GM10248 (cell line): ENCODE results near the gene MEG3.

Source experiments
- CTCF ChIA-PET: fragments of 300-600 bp; sonication (Branson Sonifier 250); formaldehyde crosslinking; extraction: SDS; loops from one replicate; lab custom pipeline; 2021; ENCODE audit warnings: antibody characterized with exemption; lab: Yijun Ruan, JAX
- POLR2A ChIA-PET: fragments of 350-650 bp; sonication (Branson Sonifier 250); formaldehyde crosslinking; extraction: SDS; loops from one replicate; lab custom pipeline; 2020; ENCODE audit warnings: antibody characterized with exemption; lab: Yijun Ruan, JAX
- DNase-seq: peaks from one replicate; pipeline ENCODE4 v3.0.0; 2012; ENCODE audit errors: extremely low spot score
- CTCF ChIP-seq: IDR thresholded peaks from 2 replicates; pipeline ENCODE4 v1.5.1; 2012; ENCODE audit warnings: mild to moderate bottlenecking, low read depth; ENCODE audit errors: extremely low read depth, missing control alignments, control extremely low read depth

MEG3 gene

GRCh38 chr14:100883789-100884101 lies 57.8 kb downstream of the MEG3 start:
- TF ChIP-seq CTCF, result no peak
- no peak for DNase-seq
- ChIA-PET POLR2A (no interaction called here), CTCF (no interaction called here)

GRCh38 chr14:100884456-100884855 lies 58.5 kb downstream of the MEG3 start:
- ChIA-PET CTCF (no interaction called here), POLR2A (no interaction called here)
- no peak for TF ChIP-seq CTCF
- no peak for DNase-seq

- POLR2A ChIA-PET, result no interaction called here
- CTCF ChIA-PET, result no interaction called here
- no peak for TF ChIP-seq CTCF
- no peak for DNase-seq
Observed at GRCh38 chr14:100885196-100885595, 59.3 kb downstream of the MEG3 start.

GRCh38 chr14:100885617-100886016 lies 59.7 kb downstream of the MEG3 start:
- CTCF ChIA-PET, result no interaction called here
- no peak for DNase-seq
- no peak for TF ChIP-seq CTCF
- POLR2A ChIA-PET, result no interaction called here

- ChIA-PET POLR2A (no interaction called here), CTCF (no interaction called here)
- no peak for DNase-seq
- TF ChIP-seq CTCF, result no peak
Observed at GRCh38 chr14:100887728-100888335, 61.9 kb downstream of the MEG3 start.

GRCh38 chr14:100888789-100889315 lies 62.9 kb downstream of the MEG3 start:
- POLR2A ChIA-PET, result no interaction called here

More at GRCh38 chr14:100888789-100889315, 62.9 kb downstream of the MEG3 start:
- CTCF ChIA-PET, result no interaction called here
- DNase-seq, result no peak
- no peak for TF ChIP-seq CTCF
